ENCODE measurements around the gene CAPZB.

CAPZB gene

DNA sequence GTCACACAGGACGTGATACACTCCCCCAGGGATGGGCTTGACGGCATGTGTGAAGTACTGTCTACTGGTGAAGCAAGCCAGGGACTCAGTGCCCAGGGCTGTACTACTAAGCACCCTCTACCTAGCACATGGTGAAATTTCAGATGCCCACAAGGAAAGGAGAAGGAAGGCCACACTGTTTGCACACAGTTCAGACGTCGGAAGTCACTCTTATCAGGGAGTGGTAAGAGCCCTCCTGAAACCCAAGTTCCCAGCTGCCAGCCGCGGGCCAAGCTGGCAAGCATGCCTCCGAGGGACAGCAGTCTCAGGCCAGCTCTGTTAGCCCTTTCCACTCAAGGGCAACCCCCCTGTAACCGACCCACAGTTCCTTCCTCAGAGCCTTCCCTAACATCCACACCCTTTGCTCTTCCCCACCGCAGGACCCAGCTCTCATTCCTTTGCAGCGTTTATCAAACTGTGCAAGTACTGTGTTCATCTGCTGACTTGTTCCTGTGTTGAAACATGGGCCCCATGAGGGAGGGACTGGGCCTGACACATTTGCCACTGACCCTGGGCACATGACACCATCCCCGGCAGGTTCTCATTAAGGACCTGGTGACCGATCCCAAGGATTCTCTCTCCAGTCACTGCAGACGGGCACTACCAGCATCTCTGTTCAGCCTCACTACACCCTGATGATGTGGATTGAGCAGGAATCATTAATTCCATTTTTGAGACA, 114.7 kb downstream of the CAPZB start:
- no peak overlapping the region for H3K27ac ChIP-seq (ENCODE audit: low read depth, low read length, poor library complexity, severe bottlenecking)
- H3K79me2 ChIP-seq (ENCODE audit: insufficient read depth, low read length), result no peaks in the 10 kb centered on the region
- TF ChIP-seq, protein P1, sequence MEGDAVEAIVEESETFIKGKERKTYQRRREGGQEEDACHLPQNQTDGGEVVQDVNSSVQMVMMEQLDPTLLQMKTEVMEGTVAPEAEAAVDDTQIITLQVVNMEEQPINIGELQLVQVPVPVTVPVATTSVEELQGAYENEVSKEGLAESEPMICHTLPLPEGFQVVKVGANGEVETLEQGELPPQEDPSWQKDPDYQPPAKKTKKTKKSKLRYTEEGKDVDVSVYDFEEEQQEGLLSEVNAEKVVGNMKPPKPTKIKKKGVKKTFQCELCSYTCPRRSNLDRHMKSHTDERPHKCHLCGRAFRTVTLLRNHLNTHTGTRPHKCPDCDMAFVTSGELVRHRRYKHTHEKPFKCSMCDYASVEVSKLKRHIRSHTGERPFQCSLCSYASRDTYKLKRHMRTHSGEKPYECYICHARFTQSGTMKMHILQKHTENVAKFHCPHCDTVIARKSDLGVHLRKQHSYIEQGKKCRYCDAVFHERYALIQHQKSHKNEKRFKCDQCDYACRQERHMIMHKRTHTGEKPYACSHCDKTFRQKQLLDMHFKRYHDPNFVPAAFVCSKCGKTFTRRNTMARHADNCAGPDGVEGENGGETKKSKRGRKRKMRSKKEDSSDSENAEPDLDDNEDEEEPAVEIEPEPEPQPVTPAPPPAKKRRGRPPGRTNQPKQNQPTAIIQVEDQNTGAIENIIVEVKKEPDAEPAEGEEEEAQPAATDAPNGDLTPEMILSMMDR (IDR thresholded peaks at IDR 0.05; ENCODE audit: low read length), result no peak
- no peak for TF ChIP-seq EZH2 (IDR thresholded peaks at IDR 0.05; ENCODE audit: borderline replicate concordance, low read length)
- no peaks in the 10 kb centered on the region for H3K9me3 ChIP-seq (ENCODE audit: low read length)
- H3K27me3 ChIP-seq (ENCODE audit: insufficient read depth, low read length), result no peaks in the 10 kb centered on the region
- no peak overlapping the region for H3K9ac ChIP-seq (ENCODE audit: low read length)
- no peaks in the 10 kb centered on the region for H3F3A ChIP-seq (ENCODE audit: insufficient read depth, low read length)
- H2AFZ ChIP-seq (ENCODE audit: low read length), result no peak overlapping the region
- no peak overlapping the region for H3K4me3 ChIP-seq (ENCODE audit: low read depth, low read length, poor library complexity, severe bottlenecking)
- H3K4me2 ChIP-seq (ENCODE audit: low read length), result no peak overlapping the region
- H4K20me1 ChIP-seq (ENCODE audit: insufficient read depth, low read length), result no peaks in the 10 kb centered on the region
- H3K9me2 ChIP-seq (ENCODE audit: low read depth, low read length), result no peaks in the 10 kb centered on the region
- H3K36me3 ChIP-seq (ENCODE audit: insufficient read depth, low read length), result peaks cover 12% of the 10 kb centered on the region; the same call in 1 of the 2 replicates
- no peaks in the 10 kb centered on the region for H3K4me1 ChIP-seq (ENCODE audit: insufficient read depth, low read length, severe bottlenecking)

DNA sequence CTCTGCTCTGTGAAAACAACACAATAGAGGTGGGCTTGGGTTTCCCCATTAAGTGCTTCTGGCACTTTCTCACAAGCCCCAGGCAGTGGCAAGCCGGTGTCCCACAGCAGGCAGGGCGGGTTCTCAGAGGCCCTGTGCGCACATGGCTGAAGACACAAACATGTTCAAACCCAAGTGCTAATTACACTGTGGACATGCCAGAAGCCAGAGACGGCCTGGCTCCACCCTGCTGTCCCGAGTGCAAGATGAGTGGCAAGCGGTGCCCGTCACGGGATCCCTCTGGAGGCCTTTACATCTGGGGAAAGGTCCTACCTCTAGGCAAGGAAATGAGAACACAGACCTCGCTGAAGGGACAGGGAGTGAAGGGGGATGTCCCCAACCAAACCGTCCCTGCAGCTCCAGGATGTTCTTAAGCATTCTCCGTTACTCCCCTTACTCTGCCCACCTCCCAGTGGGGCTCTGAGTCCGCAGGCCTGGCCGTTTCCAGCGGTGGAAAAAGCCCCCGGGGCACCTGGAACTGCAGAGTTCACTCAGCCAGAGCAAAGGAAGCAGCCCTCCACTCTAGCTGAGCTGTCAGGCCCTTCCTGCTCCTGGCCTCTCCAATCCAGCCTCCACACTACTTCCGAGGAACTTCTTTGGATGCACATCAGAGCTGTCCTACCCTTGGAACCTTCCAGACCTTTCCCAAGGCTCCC, 115.8 kb downstream of the CAPZB start:
- no peaks in the 10 kb centered on the region for H3K79me2 ChIP-seq (ENCODE audit: insufficient read depth, low read length)
- no peak overlapping the region for H3K27ac ChIP-seq (ENCODE audit: low read depth, low read length, poor library complexity, severe bottlenecking)
- H3K9ac ChIP-seq (ENCODE audit: low read length), result no peak overlapping the region
- no peak overlapping the region for H2AFZ ChIP-seq (ENCODE audit: low read length)
- no peaks in the 10 kb centered on the region for H3K9me3 ChIP-seq (ENCODE audit: low read length)
- no peaks in the 10 kb centered on the region for H4K20me1 ChIP-seq (ENCODE audit: insufficient read depth, low read length)
- H3K4me1 ChIP-seq (ENCODE audit: insufficient read depth, low read length, severe bottlenecking), result no peaks in the 10 kb centered on the region
- no peak overlapping the region for H3K4me2 ChIP-seq (ENCODE audit: low read length)
- H3K9me2 ChIP-seq (ENCODE audit: low read depth, low read length), result no peaks in the 10 kb centered on the region
- TF ChIP-seq EZH2 (IDR thresholded peaks at IDR 0.05; ENCODE audit: borderline replicate concordance, low read length), result no peak
- TF ChIP-seq, protein P1 (IDR thresholded peaks at IDR 0.05; ENCODE audit: low read length), result no peak
- peaks cover 6% of the 10 kb centered on the region; the same call in 1 of the 2 replicates for H3K36me3 ChIP-seq (ENCODE audit: insufficient read depth, low read length)
- H3K4me3 ChIP-seq (ENCODE audit: low read depth, low read length, poor library complexity, severe bottlenecking), result no peak overlapping the region
- H3F3A ChIP-seq (ENCODE audit: insufficient read depth, low read length), result no peaks in the 10 kb centered on the region
- no peaks in the 10 kb centered on the region for H3K27me3 ChIP-seq (ENCODE audit: insufficient read depth, low read length)

DNA sequence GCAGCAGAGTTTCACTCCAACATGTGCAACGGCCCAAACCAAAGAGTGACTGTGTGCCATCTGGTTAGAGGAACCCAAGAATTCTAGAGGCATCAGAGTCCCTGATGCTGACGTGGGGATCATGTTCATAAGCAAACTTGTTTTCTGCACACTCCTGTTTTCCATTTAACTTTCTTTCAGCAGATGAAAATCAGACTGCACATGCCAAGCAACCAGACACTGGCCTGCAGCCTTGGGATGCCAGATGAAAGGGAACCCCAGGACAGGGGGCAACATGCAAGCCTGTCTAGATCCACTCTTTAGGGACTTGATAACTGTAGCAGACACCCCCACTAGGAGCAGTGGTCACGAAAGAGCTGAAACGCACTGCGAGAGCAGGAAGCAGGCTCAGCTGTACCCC, 116.4 kb downstream of the CAPZB start:
- no peak for TF ChIP-seq EZH2 (IDR thresholded peaks at IDR 0.05; ENCODE audit: borderline replicate concordance, low read length)
- TF ChIP-seq, protein P1 (IDR thresholded peaks at IDR 0.05; ENCODE audit: low read length), result no peak
- Histone ChIP-seq H3K9me2 (ENCODE audit: low read depth, low read length) (no peaks in the 10 kb centered on the region), H3K9me3 (ENCODE audit: low read length) (no peaks in the 10 kb centered on the region), H4K20me1 (ENCODE audit: insufficient read depth, low read length) (no peaks in the 10 kb centered on the region), H3K27ac (ENCODE audit: low read depth, low read length, poor library complexity, severe bottlenecking) (no peak overlapping the region), H3K27me3 (ENCODE audit: insufficient read depth, low read length) (no peaks in the 10 kb centered on the region), H3K4me3 (ENCODE audit: low read depth, low read length, poor library complexity, severe bottlenecking) (no peak overlapping the region), H3K4me1 (ENCODE audit: insufficient read depth, low read length, severe bottlenecking) (no peaks in the 10 kb centered on the region), H3K36me3 (ENCODE audit: insufficient read depth, low read length) (peaks cover 2% of the 10 kb centered on the region; the same call in 1 of the 2 replicates), H2AFZ (ENCODE audit: low read length) (no peak overlapping the region), H3K4me2 (ENCODE audit: low read length) (no peak overlapping the region), H3F3A (ENCODE audit: insufficient read depth, low read length) (no peaks in the 10 kb centered on the region), H3K79me2 (ENCODE audit: insufficient read depth, low read length) (no peaks in the 10 kb centered on the region), H3K9ac (ENCODE audit: low read length) (no peak overlapping the region)

Measured in OCI-LY1 (cell line).